IPS-15b (cell line): ENCODE results near the gene MDC1.
"Not testable (repeated sequence)": the region's sequence is repeated elsewhere in the genome, so short reads cannot be mapped to it uniquely, and the experiment has no call there.

Experiments
- H3K27me3 ChIP-seq: one replicate; pipeline ENCODE4 v1.6.1; 2013; ENCODE audit warnings: low read length; ENCODE audit not compliant: control insufficient read depth, insufficient read depth
- H3K36me3 ChIP-seq: one replicate; pipeline ENCODE4 v1.6.1; 2013; ENCODE audit warnings: low read length; ENCODE audit not compliant: control insufficient read depth, insufficient read depth
- H3K4me1 ChIP-seq: one replicate; pipeline ENCODE4 v1.6.1; 2013; ENCODE audit warnings: mild to moderate bottlenecking, low read length; ENCODE audit not compliant: control insufficient read depth, insufficient read depth
- H3K4me3 ChIP-seq: one replicate; pipeline ENCODE4 v1.5.1; 2013; ENCODE audit warnings: low read depth, low read length
- H3K9ac ChIP-seq: one replicate; pipeline ENCODE4 v1.6.1; 2013; ENCODE audit warnings: low read depth, mild to moderate bottlenecking, low read length
- H3K9me3 ChIP-seq: one replicate; pipeline ENCODE4 v1.6.1; 2013; ENCODE audit warnings: mild to moderate bottlenecking, low read length; ENCODE audit not compliant: control insufficient read depth, insufficient read depth

Gene MDC1

DNA sequence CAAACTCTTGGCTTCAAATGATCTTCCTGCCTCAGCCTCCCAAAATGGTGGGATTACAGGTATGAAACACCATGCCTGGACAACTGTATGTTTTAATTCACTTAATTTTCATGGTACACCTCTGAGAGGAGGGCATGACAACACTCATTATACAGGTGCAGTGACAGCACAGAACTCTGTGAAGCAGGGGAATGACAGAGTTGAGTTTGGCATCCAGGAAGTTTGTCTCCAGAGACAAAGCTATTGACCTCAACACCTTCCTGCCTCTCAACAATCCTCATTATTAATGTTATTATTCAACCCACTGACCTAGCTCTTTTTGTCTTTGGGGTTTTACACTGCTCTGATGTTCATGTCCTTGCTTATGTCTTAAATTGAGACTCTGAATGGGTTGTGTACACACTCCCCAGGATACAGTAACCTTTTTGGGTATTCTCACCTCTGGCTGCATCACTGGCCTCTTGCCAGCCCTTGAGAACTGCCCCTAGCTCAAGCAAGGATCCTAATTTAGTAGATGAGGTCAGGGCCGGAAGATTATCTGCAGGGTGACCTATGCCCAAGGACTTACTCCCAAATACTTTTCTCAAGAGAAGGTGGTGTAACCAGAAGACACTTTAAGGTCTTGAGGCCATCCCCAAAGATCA, 40.3 kb upstream of the MDC1 start:
- Histone ChIP-seq H3K4me1 (no peaks in the 10 kb centered on the region), H3K36me3 (no peaks in the 10 kb centered on the region), H3K9ac (no peak overlapping the region), H3K27me3 (no peaks in the 10 kb centered on the region), H3K4me3 (no peak overlapping the region), H3K9me3 (no peaks in the 10 kb centered on the region)

GRCh38 chr6:30756405-30757003, 39.4 kb upstream of the MDC1 start:
- H3K9ac ChIP-seq, H3K9me3 ChIP-seq, H3K4me1 ChIP-seq, H3K36me3 ChIP-seq, H3K4me3 ChIP-seq, H3K27me3 ChIP-seq: not testable (repeated sequence)

DNA sequence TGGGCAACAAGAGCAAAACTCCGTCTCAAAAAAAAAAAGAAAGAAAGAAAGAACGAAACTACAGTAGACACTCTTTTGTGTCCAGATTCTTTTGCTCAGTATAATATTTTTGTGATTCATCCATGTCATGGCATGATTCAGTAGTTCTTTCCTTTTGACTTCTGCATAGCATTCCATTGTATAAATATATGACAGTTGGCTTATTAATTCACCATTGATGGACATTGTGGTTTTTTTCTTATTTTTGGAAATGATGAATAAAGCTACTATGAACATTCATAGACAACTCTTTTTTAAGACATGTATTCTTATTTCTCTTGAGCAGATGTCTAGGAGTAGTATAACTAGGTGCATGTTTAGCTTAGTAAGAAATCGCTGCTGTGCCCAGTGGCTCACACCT, 37.5 kb upstream of the MDC1 start:
- H3K9ac ChIP-seq = no peak overlapping the region

DNA sequence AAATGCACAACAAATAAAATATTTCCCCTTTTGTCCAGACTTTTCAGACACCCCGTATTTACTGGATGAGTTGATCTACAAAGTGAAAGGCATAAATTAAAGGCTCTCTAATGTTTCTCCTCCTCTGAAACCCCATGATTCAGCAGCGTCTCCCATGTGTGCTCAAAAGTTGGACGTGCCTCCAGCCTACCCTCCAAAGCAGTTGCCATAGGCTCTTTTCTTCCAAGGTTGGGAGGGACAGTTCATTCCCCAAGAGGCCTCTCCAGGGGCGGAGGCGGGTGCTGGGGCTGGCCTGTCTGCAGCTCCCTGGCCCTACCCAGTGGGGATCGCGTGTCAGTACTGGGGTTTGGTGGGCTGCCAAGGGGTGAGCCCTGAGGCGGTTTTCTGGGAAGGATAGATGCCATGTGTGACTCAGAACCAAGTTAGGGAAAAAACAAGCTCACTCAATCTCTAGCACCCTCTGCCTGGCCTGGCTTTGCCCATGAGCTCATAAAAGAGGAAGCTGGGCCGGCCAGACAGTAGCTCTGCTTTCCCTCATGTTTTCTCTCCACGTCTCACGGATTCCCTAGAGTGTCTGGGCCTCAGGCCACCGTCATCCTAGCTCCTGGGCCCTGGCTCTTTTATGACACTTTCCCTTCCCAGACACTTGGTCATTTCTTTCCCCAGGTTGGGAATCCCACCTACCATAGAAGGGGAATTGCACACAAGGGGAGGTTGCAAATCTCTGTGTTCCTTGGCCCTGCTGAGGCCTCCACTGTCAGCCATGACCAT, 35.3 kb upstream of the MDC1 start:
- no peak overlapping the region for H3K4me3 ChIP-seq

More for the DNA sequence above, 37.5 kb upstream of the MDC1 start:
- no peak overlapping the region for H3K4me3 ChIP-seq
- no peaks in the 10 kb centered on the region for H3K27me3 ChIP-seq
- no peaks in the 10 kb centered on the region for H3K4me1 ChIP-seq
- no peaks in the 10 kb centered on the region for H3K36me3 ChIP-seq
- H3K9me3 ChIP-seq = no peaks in the 10 kb centered on the region

DNA sequence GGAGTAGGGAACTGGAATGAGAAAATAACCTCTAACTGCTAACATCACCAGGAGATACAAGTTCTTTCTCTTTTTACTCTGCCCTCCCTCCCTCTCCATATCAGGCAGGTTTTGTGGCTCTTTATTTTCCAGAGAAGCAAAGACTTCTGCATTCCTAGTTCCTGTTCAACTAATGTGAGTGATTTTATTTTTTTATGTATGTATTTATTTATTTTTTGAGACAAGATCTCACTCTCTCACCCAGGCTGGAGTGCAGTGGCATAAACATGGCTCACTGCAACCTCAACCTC, 33.2 kb upstream of the MDC1 start:
- Histone ChIP-seq H3K4me3 (no peak overlapping the region), H3K9ac (no peak overlapping the region), H3K36me3 (no peaks in the 10 kb centered on the region), H3K9me3 (no peaks in the 10 kb centered on the region), H3K27me3 (peaks cover 6% of the 10 kb centered on the region), H3K4me1 (no peaks in the 10 kb centered on the region)

More for the DNA sequence above, 35.3 kb upstream of the MDC1 start:
- H3K36me3 ChIP-seq = no peaks in the 10 kb centered on the region
- H3K9me3 ChIP-seq = no peaks in the 10 kb centered on the region
- no peaks in the 10 kb centered on the region for H3K4me1 ChIP-seq
- peaks cover 3% of the 10 kb centered on the region for H3K27me3 ChIP-seq
- no peak overlapping the region for H3K9ac ChIP-seq

GRCh38 chr6:30749554-30750378, 32.7 kb upstream of the MDC1 start:
- H3K9me3 ChIP-seq = no peaks in the 10 kb centered on the region
- peaks cover 10% of the 10 kb centered on the region for H3K27me3 ChIP-seq
- H3K4me1 ChIP-seq = no peaks in the 10 kb centered on the region
- H3K4me3 ChIP-seq = no peak overlapping the region
- no peaks in the 10 kb centered on the region for H3K36me3 ChIP-seq
- no peak overlapping the region for H3K9ac ChIP-seq

- no peaks in the 10 kb centered on the region for H3K36me3 ChIP-seq
- H3K27me3 ChIP-seq = peaks cover 10% of the 10 kb centered on the region
- H3K4me1 ChIP-seq = no peaks in the 10 kb centered on the region
- H3K4me3 ChIP-seq = no peak overlapping the region
- no peak overlapping the region for H3K9ac ChIP-seq
- no peaks in the 10 kb centered on the region for H3K9me3 ChIP-seq
These were observed 31.9 kb upstream of the MDC1 start for GRCh38 chr6:30748851-30749540.

DNA sequence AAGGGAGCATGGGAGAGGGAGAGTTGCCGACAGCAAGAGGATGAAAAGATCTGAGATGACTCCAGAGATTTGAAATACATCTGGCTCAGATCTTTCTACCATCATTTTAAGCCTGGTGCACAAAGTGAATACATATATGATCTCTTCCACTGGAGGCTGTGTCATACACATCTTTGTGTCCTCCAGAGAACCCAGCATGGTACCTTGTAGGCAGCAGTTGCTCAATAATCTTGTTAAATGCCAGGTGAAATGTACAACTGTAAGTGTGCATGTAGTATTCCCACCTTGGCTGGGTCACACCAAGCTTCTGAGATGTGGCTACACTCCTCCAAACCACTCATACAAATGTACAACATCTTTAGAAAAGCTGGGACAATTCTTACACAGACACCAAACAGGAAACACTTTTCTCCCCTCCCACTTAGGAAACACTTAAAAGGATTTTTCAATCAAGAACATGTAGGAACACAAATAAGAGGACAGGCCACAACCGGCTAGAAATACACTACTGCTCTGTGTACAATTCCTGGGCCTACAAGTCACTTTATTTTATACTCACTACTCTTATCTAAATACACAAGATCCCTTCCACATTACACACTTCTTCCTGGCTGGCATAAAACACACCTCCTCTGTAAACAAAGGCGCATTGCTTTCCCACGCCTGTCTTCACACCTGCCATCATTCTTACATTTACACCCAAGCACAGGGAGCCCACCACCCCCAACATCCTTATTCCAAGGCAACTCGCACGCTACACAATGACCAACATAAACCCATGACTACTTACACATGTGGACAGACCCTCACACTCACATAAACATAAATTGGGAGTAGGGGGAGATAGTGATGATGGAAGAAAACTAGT, 31.1 kb upstream of the MDC1 start:
- no peaks in the 10 kb centered on the region for H3K9me3 ChIP-seq
- H3K4me3 ChIP-seq = no peak overlapping the region
- H3K4me1 ChIP-seq = no peaks in the 10 kb centered on the region
- peaks cover 10% of the 10 kb centered on the region for H3K27me3 ChIP-seq
- H3K36me3 ChIP-seq = no peaks in the 10 kb centered on the region
- H3K9ac ChIP-seq = no peak overlapping the region

DNA sequence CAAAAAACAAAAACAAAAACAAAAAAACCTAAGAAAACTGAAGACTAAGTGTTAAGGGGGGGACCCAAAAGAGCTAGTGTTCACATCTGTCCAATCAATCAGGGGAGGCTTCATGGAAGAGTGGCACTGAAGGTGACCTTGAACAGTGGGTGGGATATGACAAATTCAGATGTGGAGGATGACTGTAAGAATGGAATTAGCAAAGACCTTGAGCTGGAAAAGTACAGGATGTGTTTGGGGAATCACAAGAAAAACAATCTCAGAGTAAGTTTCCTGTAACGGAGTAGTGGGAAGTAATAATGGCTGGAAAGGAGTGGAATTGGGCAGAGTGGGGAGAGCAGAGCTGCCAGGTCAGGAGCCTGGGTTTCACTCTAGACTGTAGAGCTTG, 30.2 kb upstream of the MDC1 start:
- no peaks in the 10 kb centered on the region for H3K4me1 ChIP-seq

GRCh38 chr6:30744054-30744805, 27.1 kb upstream of the MDC1 start, which contains the start of gene IER3:
IER3 (minus strand) TSS chr6:30744547; CDS start chr6:30744518, 29 bp downstream.
- H3K9me3 ChIP-seq = no peaks in the 10 kb centered on the region
- peak within 1 kb of the TSS; percentile 70 for H3K4me3 ChIP-seq
- peak within 1 kb of the TSS; percentile 70 for H3K9ac ChIP-seq
- H3K27me3 ChIP-seq = peaks cover 10% of the 10 kb centered on the region
- H3K4me1 ChIP-seq = no peaks in the 10 kb centered on the region
- H3K36me3 ChIP-seq = peaks cover 11% of the 10 kb centered on the region

More for the DNA sequence above, 30.2 kb upstream of the MDC1 start:
- no peaks in the 10 kb centered on the region for H3K36me3 ChIP-seq
- no peak overlapping the region for H3K9ac ChIP-seq
- no peaks in the 10 kb centered on the region for H3K9me3 ChIP-seq
- H3K4me3 ChIP-seq = no peak overlapping the region
- H3K27me3 ChIP-seq = peaks cover 10% of the 10 kb centered on the region
